Mucosa of gallbladder (tissue), 1 donor: ENCODE results near the gene MTARC2. TPM values are rescaled to one million over a fixed set of nuclear protein-coding genes. Genes with fewer than 3 reads are reported as not detected.
A peak's percentile ranks its signal among the peaks of the same experiment; 100 is the strongest.
"Not testable (repeated sequence)": the region's sequence is repeated elsewhere in the genome, so short reads cannot be mapped to it uniquely, and the experiment has no call there.

Experiments
- DNase-seq: peaks from one replicate; pipeline ENCODE4 v3.0.0-alpha.2; 2020; ENCODE audit warnings: low spot score
- total RNA-seq: library from RNA; stranded (reverse); gene quantifications from one replicate; pipeline ENCODE4 v1.2.1, GENCODE V29; 2021
- donor health status: DM: no; HTN: no; CAD: no.

The MTARC2 gene
- 78.0 TPM for total RNA-seq

DNA sequence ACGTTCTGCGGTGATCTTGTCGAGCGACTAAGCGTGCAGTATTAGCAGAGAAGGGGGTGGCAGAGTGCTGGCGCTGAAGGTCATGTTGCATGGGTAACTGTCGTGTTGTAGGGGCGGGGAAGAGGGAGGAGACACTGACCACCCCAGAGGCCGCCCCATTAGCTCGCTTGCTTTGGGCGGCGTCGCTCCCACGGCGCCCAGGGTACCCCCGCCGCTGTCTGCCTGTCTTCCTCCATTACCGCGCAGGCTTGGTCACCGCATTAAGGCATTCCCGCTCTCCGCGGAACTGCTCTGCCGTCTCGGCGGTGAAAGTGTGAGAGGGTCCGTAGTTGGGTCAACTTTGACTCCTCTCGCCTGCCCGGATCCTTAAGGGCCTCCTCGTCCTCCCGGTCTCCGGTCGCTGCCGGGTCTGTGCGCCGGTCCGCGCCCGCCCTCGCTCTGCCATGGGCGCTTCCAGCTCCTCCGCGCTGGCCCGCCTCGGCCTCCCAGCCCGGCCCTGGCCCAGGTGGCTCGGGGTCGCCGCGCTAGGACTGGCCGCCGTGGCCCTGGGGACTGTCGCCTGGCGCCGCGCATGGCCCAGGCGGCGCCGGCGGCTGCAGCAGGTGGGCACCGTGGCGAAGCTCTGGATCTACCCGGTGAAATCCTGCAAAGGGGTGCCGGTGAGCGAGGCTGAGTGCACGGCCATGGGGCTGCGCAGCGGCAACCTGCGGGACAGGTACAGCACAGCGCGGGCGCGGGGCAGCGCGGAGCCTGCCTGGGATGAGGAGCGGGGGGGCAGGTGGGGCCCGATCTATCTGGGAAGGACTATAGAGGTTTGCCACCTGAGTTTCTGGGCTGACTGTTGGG is at the start of gene MTARC2:
Gene MTARC2, plus strand, starts transcription at position 234 of the 846 bp plus-strand sequence. Its CDS starts 210 bp downstream, at position 444.
- peak; percentile 82 for DNase-seq

GRCh38 chr1:220698607-220699016 is 49.5 kb upstream of the MTARC2 start:
- DNase-seq = no peak

DNA sequence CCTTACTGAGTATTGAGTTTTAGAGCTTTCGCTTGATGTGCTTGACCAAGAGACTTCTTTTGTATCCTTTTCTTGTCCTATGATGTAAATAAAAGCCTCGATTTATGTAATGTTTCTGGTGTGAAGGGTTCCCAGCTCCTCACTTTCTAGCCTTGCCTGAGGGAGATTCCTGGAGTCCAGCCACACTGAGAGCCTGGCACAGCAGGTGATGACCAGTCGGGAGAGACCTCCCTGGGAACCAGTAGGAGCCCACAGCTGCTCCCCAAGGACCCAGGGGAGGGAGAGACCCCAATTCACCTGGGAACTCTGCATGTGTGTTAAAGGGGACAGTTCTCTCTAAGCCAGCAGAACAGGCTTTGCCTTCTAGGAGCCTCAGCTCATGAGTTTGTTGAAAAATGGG is 49.1 kb upstream of the MTARC2 start:
- no peak for DNase-seq

GRCh38 chr1:220700556-220701179 is 47.5 kb upstream of the MTARC2 start:
- no peak for DNase-seq

GRCh38 chr1:220701974-220702373 is 46.1 kb upstream of the MTARC2 start:
- DNase-seq = no peak

- DNase-seq = no peak
Measured at GRCh38 chr1:220702733-220703270, 45.3 kb upstream of the MTARC2 start.

- no peak for DNase-seq
Measured at GRCh38 chr1:220703305-220703704, 44.8 kb upstream of the MTARC2 start.

GRCh38 chr1:220705782-220706181 is 42.3 kb upstream of the MTARC2 start:
- no peak for DNase-seq

DNA sequence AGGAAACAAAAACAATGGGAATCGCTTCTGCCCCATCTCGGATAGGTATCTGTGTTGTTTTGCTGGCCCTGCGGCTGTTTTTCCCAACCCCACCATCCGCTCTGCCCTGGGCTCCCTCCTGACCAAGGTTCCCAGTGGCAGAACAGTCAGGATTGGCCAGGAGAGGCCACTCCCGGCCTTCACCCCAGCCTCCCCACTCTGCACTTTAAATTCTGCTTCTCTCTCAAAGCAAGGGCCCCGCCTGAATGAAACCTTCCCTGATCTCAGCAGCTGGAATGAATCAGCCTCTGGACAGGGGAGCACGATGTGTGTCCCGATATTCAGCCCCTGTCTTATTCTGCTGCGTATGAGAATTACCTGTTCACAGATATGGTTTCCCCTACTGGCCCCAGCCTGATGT is 41.6 kb upstream of the MTARC2 start:
- DNase-seq = no peak

DNA sequence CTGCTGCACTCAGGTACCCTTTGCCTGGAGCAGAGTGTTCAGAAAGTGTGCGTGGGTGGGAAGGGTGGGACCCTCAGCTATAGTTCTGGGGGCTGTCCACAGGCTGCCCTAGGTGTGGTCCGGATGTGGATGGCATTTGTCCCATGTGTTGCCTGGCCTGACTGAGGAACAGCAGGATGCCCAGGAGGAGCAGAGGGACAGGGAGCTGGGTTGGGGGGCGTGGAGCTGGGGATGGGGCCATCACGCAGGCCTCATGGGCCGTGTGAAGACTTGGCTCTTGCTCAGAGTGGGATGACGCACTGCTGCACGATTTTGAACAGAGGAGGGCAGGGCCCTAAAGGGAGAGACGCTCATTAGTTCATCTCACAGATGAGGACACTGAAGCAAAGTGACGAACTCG is 41.0 kb upstream of the MTARC2 start:
- no peak for DNase-seq

GRCh38 chr1:220708244-220708643 is 39.9 kb upstream of the MTARC2 start:
- no peak for DNase-seq

- DNase-seq = no peak
Measured at GRCh38 chr1:220708936-220709801, 39.0 kb upstream of the MTARC2 start.

GRCh38 chr1:220710333-220710732 is 37.8 kb upstream of the MTARC2 start:
- no peak for DNase-seq

DNA sequence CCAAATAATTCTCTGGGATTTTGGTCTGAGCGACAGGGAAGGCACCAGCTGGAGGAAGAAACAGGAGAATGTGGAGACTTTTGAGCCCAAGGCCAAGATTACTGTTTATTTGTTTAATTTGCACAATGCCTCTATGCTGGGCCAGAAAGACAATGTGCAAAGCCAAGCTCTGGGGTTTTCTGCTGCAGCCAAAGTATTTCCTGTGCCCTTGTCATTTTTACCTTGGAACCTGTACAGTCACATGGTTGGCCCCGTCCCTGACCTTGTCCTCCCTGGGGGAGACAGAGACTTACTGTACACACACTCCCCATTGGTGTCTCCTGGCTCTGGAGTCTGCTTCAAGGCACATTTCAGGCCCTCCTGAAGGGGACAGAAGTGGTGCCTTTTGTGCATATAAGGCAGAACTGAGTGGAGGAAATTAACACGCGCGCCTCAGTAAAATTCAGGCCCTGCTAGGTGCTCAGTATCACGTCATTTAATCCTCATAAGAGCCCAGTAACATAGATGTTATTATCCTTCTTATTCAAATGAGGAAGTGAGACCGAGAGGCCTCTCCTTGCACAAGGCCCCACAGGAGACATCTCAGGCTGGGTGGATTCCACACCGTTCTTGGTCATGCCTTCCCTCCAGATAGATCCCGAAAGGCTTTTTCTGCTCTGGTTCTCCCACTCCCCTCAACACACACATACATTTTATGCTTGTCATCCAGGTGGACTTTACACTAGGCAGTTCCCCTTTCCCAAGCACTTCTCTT is 36.9 kb upstream of the MTARC2 start:
- no peak for DNase-seq

GRCh38 chr1:220715986-220716385 is 32.1 kb upstream of the MTARC2 start:
- not testable (repeated sequence) for DNase-seq

DNA sequence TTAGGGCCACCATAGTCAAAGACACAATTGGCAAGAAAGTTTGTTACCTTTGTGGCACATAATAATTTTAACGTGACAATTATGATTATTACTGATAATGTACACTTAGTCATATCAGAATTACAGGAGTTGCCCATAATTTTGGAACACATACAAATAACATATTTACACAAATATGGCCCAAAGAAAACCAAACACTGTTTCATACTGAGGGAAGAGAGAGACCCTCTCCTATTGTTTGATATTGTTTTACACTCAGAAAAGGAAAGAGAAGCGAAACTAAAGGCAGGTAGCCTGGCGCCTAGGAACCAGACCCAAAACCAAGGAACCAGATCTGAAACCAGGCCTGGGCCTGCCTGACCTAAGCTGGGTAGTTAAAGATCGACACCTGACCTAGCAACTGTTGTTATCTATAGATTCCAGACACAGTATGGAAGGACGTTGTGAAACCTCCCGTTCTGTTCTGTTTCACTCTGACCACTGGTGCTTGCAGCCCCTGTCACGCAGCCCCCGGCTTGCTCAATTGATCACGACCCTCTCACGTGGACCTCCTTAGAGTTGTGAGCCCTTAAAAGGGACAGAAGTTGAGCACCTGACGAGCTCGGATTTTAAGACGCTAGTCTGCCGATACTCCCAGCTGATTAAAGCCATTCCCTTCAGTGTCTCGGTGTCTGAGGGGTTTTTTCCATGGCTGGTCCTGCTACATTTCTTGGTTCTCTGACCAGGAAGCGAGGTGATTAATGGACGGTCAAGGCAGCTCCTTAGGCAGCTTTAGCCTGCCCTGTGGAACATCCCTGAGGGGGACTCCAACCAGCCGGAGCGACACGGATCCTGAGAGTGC is 30.1 kb upstream of the MTARC2 start:
- DNase-seq = no peak

- DNase-seq = not testable (repeated sequence)
Measured at GRCh38 chr1:220721266-220721665, 26.9 kb upstream of the MTARC2 start.

GRCh38 chr1:220726634-220727033 is 21.5 kb upstream of the MTARC2 start:
- DNase-seq = no peak

DNA sequence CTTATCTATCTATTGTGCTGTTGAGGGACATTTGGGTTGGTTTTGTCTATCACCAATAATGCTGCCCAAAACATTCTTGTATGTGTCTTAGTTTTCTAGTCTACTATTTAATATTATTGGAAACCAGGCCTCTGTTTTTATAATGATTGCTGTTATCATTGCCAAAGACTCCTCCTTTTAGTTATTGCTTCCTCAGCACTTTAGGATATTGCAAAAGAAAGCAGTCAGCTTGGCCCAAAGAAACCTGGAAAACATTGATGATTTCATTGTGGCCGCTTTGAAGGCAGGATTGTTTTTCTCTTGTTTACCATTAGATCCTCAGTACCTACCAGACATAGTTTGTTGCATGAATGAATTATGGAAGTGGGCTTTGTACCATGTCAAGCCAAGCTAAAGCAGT is 20.6 kb upstream of the MTARC2 start:
- no peak for DNase-seq

GRCh38 chr1:220730486-220730885 is 17.6 kb upstream of the MTARC2 start:
- DNase-seq = no peak
